Breast epithelium (tissue), 3 donors: ENCODE data around the gene VEZF1.

Experiments used
- CTCF ChIP-seq, 3 donors: fragments of 450-650 bp; IDR thresholded peaks; one replicate each; pipeline ENCODE4 v1.5.1; 2016 to 2017; ENCODE audit warnings: antibody characterized with exemption in 3 of 3, mild to moderate bottlenecking in 3 of 3, moderate library complexity in 3 of 3
- POLR2A ChIP-seq: fragments of 450-650 bp; IDR thresholded peaks from one replicate; pipeline ENCODE4 v1.6.1; 2016; ENCODE audit warnings: antibody characterized with exemption, mild to moderate bottlenecking, moderate library complexity
- POLR2AphosphoS5 ChIP-seq, 3 donors: sonication (generic); formaldehyde crosslinking; IDR thresholded peaks; one replicate each; pipeline ENCODE4 v1.6.1; 2017; ENCODE audit warnings: antibody characterized with exemption in 3 of 3

DNA sequence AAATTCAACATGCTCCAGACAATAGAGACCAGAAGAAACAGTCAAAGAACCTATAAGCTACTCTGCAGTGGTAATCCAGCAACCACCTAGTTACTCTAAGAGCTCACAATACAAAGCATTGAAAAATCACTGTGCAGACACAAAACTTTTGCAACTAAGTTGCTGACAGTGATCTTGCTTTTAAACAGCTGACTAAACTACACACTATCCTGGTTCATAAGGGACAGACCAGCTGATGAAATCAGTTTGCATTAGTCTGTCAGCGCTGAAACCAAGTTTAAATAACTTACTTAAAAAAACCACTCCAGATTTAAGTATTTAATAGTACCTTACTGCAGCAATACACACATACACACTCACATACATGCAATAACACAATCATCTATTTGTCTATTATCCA lies 4.6 kb downstream of the VEZF1 start:
- TF ChIP-seq POLR2A (no peak), CTCF (IDR thresholded peaks at IDR 0.05) (no peak), POLR2AphosphoS5 (IDR thresholded peaks at IDR 0.05) (no peak)
